OCI-LY1 (cell line): ENCODE results near the gene MYRF.
A peak's percentile ranks its signal among the peaks of the same experiment; 100 is the strongest.

ENCODE experiments used
- H2AFZ ChIP-seq: fragments of 200-600 bp; sonication (generic), shearing (Covaris generic); 2 replicates; pipeline ENCODE4 v1.6.0; 2014; ENCODE audit warnings: antibody characterized with exemption, mild to moderate bottlenecking, low read length
- H3F3A ChIP-seq: fragments of 200-600 bp; sonication (generic), shearing (Covaris generic); 2 replicates; pipeline ENCODE4 v1.6.0; 2014; ENCODE audit warnings: mild to moderate bottlenecking, antibody characterized with exemption, low read length, moderate library complexity; ENCODE audit not compliant: insufficient read depth
- H3K27ac ChIP-seq: fragments of 200-600 bp; sonication (generic); 2 replicates; pipeline ENCODE4 v1.5.1; 2014; ENCODE audit warnings: low read length, mixed run types, mild to moderate bottlenecking, low read depth; ENCODE audit not compliant: poor library complexity, severe bottlenecking
- H3K27me3 ChIP-seq: fragments of 200-600 bp; sonication (generic); 2 replicates; pipeline ENCODE4 v1.6.0; 2014; ENCODE audit warnings: antibody characterized with exemption, mild to moderate bottlenecking, low read length, moderate library complexity; ENCODE audit not compliant: insufficient read depth
- H3K36me3 ChIP-seq: fragments of 200-600 bp; sonication (generic); 2 replicates; pipeline ENCODE4 v1.6.1; 2014; ENCODE audit warnings: mild to moderate bottlenecking, antibody characterized with exemption, low read length, moderate library complexity, mixed read lengths; ENCODE audit not compliant: insufficient read depth
- H3K4me1 ChIP-seq: fragments of 200-600 bp; sonication (generic); 2 replicates; pipeline ENCODE4 v1.5.1; 2014; ENCODE audit warnings: mild to moderate bottlenecking, low read length, moderate library complexity; ENCODE audit not compliant: insufficient read depth, severe bottlenecking
- H3K4me2 ChIP-seq: fragments of 200-600 bp; sonication (generic), shearing (Covaris generic); 2 replicates; pipeline ENCODE4 v1.6.1; 2014; ENCODE audit warnings: low read length
- H3K4me3 ChIP-seq: fragments of 200-600 bp; sonication (generic); 2 replicates; pipeline ENCODE4 v1.5.1; 2014; ENCODE audit warnings: low read length, low read depth, mild to moderate bottlenecking, mixed read lengths; ENCODE audit not compliant: poor library complexity, severe bottlenecking
- H3K79me2 ChIP-seq: fragments of 200-600 bp; shearing (Covaris generic); 2 replicates; pipeline ENCODE4 v1.6.1; 2016; ENCODE audit warnings: mixed run types, low read length, mixed read lengths; ENCODE audit not compliant: insufficient read depth
- H3K9ac ChIP-seq: fragments of 200-600 bp; sonication (generic), shearing (Covaris generic); 2 replicates; pipeline ENCODE4 v1.6.1; 2014; ENCODE audit warnings: mild to moderate bottlenecking, low read length, mixed read lengths
- H3K9me2 ChIP-seq: fragments of 200-600 bp; sonication (generic), shearing (Covaris generic); 2 replicates; pipeline ENCODE4 v1.6.1; 2014; ENCODE audit warnings: low read depth, mild to moderate bottlenecking, low read length, mixed read lengths
- H3K9me3 ChIP-seq: fragments of 200-600 bp; shearing (Covaris generic); 2 replicates; pipeline ENCODE4 v1.6.1; 2014; ENCODE audit warnings: low read length, mixed read lengths
- H4K20me1 ChIP-seq: fragments of 200-600 bp; sonication (generic), shearing (Covaris generic); 2 replicates; pipeline ENCODE4 v1.6.0; 2016; ENCODE audit warnings: mild to moderate bottlenecking, low read length; ENCODE audit not compliant: insufficient read depth
- EZH2 ChIP-seq: fragments of 200-600 bp; sonication (generic), shearing (Covaris generic); IDR thresholded peaks from 2 replicates; pipeline ENCODE4 v1.8.0; 2017; ENCODE audit warnings: borderline replicate concordance, mixed run types, mild to moderate bottlenecking, antibody characterized with exemption, low read length, moderate library complexity, mixed read lengths
- TF ChIP-seq, protein P1 (sequence below): fragments of 200-600 bp; sonication (generic), shearing (Covaris generic); IDR thresholded peaks from 2 replicates; pipeline ENCODE4 v1.5.1; 2017; ENCODE audit warnings: mild to moderate bottlenecking, antibody characterized with exemption, low read length, moderate library complexity, mixed read lengths

Gene MYRF

DNA sequence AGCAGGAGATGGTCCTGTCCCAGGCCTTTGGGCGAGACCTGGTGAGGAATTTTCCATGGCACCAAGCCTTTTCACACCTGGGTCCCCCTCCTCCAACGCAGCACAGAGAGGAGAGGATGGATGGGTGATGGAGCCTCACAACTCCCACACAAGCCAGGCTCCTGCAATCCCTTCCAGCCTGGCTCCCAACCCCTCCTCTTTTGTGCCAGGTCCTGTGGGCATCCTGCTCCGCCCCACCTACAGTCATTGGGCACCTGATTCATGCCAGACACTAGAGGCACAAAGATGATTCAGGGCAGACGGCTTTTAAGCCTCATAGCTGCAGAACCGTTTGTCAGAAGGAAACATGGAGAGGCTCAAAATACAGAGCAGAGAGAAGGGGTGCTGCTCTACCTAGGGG is 16.1 kb upstream of the MYRF start:
- H3K79me2 ChIP-seq, result no peaks in the 10 kb centered on the region
- H4K20me1 ChIP-seq, result no peaks in the 10 kb centered on the region
- H3K4me2 ChIP-seq, result no peak overlapping the region
- H3F3A ChIP-seq, result no peaks in the 10 kb centered on the region
- no peaks in the 10 kb centered on the region for H3K9me3 ChIP-seq
- no peaks in the 10 kb centered on the region for H3K36me3 ChIP-seq
- no peak overlapping the region for H2AFZ ChIP-seq
- H3K9ac ChIP-seq, result no peak overlapping the region
- H3K4me1 ChIP-seq, result no peaks in the 10 kb centered on the region
- H3K4me3 ChIP-seq, result no peak overlapping the region
- TF ChIP-seq, protein P1, sequence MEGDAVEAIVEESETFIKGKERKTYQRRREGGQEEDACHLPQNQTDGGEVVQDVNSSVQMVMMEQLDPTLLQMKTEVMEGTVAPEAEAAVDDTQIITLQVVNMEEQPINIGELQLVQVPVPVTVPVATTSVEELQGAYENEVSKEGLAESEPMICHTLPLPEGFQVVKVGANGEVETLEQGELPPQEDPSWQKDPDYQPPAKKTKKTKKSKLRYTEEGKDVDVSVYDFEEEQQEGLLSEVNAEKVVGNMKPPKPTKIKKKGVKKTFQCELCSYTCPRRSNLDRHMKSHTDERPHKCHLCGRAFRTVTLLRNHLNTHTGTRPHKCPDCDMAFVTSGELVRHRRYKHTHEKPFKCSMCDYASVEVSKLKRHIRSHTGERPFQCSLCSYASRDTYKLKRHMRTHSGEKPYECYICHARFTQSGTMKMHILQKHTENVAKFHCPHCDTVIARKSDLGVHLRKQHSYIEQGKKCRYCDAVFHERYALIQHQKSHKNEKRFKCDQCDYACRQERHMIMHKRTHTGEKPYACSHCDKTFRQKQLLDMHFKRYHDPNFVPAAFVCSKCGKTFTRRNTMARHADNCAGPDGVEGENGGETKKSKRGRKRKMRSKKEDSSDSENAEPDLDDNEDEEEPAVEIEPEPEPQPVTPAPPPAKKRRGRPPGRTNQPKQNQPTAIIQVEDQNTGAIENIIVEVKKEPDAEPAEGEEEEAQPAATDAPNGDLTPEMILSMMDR, result no peak
- no peak for TF ChIP-seq EZH2
- peaks cover 5% of the 10 kb centered on the region; the same call in 1 of the 2 replicates for H3K27me3 ChIP-seq
- H3K9me2 ChIP-seq, result no peaks in the 10 kb centered on the region
- H3K27ac ChIP-seq, result no peak overlapping the region

DNA sequence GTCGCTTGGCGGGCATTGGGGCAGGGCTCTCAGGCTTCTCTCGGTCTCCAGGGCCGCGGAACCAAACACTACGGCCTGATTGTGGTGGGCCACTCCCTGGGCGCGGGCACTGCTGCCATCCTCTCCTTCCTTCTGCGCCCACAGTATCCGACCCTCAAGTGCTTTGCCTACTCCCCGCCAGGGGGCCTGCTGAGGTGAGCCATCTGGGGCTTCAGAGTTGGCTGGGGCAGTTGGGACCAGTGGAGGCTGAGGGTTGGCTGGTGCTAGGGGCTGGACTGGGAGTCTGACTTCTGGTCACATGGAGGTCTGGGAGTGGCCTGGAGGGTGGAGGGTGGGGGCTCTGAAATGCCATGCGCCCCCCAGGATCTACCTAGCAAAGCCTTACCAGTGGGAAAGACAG is 15.3 kb upstream of the MYRF start:
- TF ChIP-seq, protein P1, result peak; percentile 61
- no peak for TF ChIP-seq EZH2
- Histone ChIP-seq H3K9ac (no peak overlapping the region), H2AFZ (no peak overlapping the region), H3K36me3 (no peaks in the 10 kb centered on the region), H3K9me3 (no peaks in the 10 kb centered on the region), H3F3A (no peaks in the 10 kb centered on the region), H3K9me2 (no peaks in the 10 kb centered on the region), H3K27me3 (peaks cover 5% of the 10 kb centered on the region; the same call in 1 of the 2 replicates), H3K27ac (no peak overlapping the region), H3K4me1 (no peaks in the 10 kb centered on the region), H4K20me1 (no peaks in the 10 kb centered on the region), H3K79me2 (no peaks in the 10 kb centered on the region), H3K4me2 (no peak overlapping the region), H3K4me3 (no peak overlapping the region)

DNA sequence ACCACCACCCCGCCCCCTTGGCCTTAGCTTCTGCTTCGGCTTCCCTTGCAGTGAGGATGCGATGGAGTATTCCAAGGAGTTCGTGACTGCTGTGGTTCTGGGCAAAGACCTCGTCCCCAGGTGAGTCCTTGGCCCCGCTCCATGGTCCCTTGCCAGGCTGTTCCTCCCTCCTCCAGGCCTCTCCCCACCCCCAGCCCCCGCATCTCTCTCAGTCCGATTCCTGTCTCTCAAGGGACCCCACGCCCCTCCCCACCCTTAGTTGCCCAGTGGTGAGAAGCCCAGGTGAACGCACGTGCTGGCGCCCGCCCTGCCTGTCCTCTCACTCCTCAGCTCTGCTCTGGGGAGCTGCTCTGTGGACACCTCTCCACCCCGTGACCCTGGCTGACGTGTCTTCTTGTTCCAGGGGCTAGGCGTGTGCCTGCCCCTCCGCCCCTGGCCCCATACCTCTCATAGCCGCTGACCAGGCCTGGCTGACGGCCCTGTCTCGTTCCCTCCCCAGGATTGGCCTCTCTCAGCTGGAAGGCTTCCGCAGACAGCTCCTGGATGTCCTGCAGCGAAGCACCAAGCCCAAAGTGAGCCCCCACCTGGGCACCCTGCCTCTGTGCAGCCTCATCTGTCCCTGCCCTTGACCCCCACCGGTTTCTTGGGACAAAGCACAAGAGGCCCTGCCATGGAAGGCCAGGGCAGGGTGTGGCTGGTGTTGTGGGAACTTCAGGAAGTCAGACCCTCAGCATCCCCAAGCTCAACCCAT is 14.6 kb upstream of the MYRF start:
- no peaks in the 10 kb centered on the region for H3K36me3 ChIP-seq
- H3K4me2 ChIP-seq, result no peak overlapping the region
- no peak overlapping the region for H3K9ac ChIP-seq
- no peaks in the 10 kb centered on the region for H3K4me1 ChIP-seq
- no peaks in the 10 kb centered on the region for H4K20me1 ChIP-seq
- no peaks in the 10 kb centered on the region for H3F3A ChIP-seq
- no peaks in the 10 kb centered on the region for H3K79me2 ChIP-seq
- H3K27me3 ChIP-seq, result peaks cover 5% of the 10 kb centered on the region; the same call in 1 of the 2 replicates
- no peak overlapping the region for H3K27ac ChIP-seq
- no peak overlapping the region for H3K4me3 ChIP-seq
- no peaks in the 10 kb centered on the region for H3K9me2 ChIP-seq
- TF ChIP-seq, protein P1, result peak; percentile 8; the same call in 1 of the 2 replicates
- TF ChIP-seq EZH2, result no peak
- no peak overlapping the region for H2AFZ ChIP-seq
- H3K9me3 ChIP-seq, result no peaks in the 10 kb centered on the region
